Activated T-helper 1 cell treated with anti-CD3 and anti-CD28 coated beads, Interleukin-12 subunit alpha, Interleukin-12 subunit beta, Interleukin-2, Interleukin-4 antibody, amounts not matched to agents 30 ng/mL and 10 ng/mL and 1 ng/mL, durations not matched to agents 14 hours and 24 hours and 36 hours (primary cell): ENCODE measurements around the gene EMC9. TPM values are rescaled to one million over a fixed set of nuclear protein-coding genes. Genes with fewer than 3 reads are reported as not detected.

ENCODE experiments used
- DNase-seq: peaks from one replicate; pipeline ENCODE4 v3.0.0; 2021; ENCODE audit warnings: low spot score
- H3K27ac Mint-ChIP-seq: one replicate; pipeline ENCODE4 v1.8.0; 2021; ENCODE audit warnings: mild to moderate bottlenecking, mixed read lengths
- H3K27me3 Mint-ChIP-seq: one replicate; pipeline ENCODE4 v1.8.0; 2022; ENCODE audit warnings: mild to moderate bottlenecking, moderate library complexity, mixed read lengths; ENCODE audit not compliant: insufficient read depth
- H3K36me3 Mint-ChIP-seq: one replicate; pipeline ENCODE4 v1.8.0; 2021; ENCODE audit warnings: low read depth, mixed read lengths
- H3K4me1 Mint-ChIP-seq: one replicate; pipeline ENCODE4 v1.8.0; 2021; ENCODE audit warnings: low read depth, mixed read lengths
- H3K4me3 Mint-ChIP-seq: one replicate; pipeline ENCODE4 v1.8.0; 2021; ENCODE audit warnings: mild to moderate bottlenecking, moderate library complexity, mixed read lengths
- H3K9me3 Mint-ChIP-seq: one replicate; pipeline ENCODE4 v1.8.0; 2021; ENCODE audit warnings: mixed read lengths
- intact Hi-C: fragments of 100-400 bp; cut with micrococcal nuclease; formaldehyde crosslinking; loops from one replicate; pipeline ENCODE4 v1.15.1; 2024
- total RNA-seq: library from RNA; stranded (reverse); gene quantifications from 2 replicates; pipeline ENCODE4 v1.2.3, GENCODE V29; 2022

EMC9 gene
- total RNA-seq, 1 donor from 2014 or later, result 22.9 TPM

GRCh38 chr14:24150567-24150966 is 9.2 kb upstream of the EMC9 start:
- Mint-ChIP-seq H3K4me1 (peaks cover 33% of the 10 kb centered on the region), H3K36me3 (peaks cover 48% of the 10 kb centered on the region), H3K27ac (peak overlapping the region; percentile 18), H3K27me3 (no peaks in the 10 kb centered on the region), H3K9me3 (no peaks in the 10 kb centered on the region), H3K4me3 (peak overlapping the region; percentile 50)
- intact Hi-C loops, result no loop called here
- no peak for DNase-seq

GRCh38 chr14:24150061-24150460 is 8.7 kb upstream of the EMC9 start:
- H3K4me3 Mint-ChIP-seq, result no peak overlapping the region
- H3K27me3 Mint-ChIP-seq, result no peaks in the 10 kb centered on the region
- no peak for DNase-seq
- no peaks in the 10 kb centered on the region for H3K9me3 Mint-ChIP-seq
- H3K27ac Mint-ChIP-seq, result peak overlapping the region; percentile 18
- peaks cover 38% of the 10 kb centered on the region for H3K4me1 Mint-ChIP-seq
- H3K36me3 Mint-ChIP-seq, result peaks cover 51% of the 10 kb centered on the region
- intact Hi-C loops, result no loop called here

GRCh38 chr14:24149302-24149969 is 8.0 kb upstream of the EMC9 start:
- Mint-ChIP-seq H3K27ac (no peak overlapping the region), H3K9me3 (no peaks in the 10 kb centered on the region), H3K4me1 (peaks cover 44% of the 10 kb centered on the region), H3K4me3 (peak overlapping the region; percentile 94), H3K27me3 (no peaks in the 10 kb centered on the region), H3K36me3 (peaks cover 51% of the 10 kb centered on the region)
- DNase-seq, result no peak
- intact Hi-C loops, result loop anchor here (5.0 to 10.0 kb wide), 2 partner anchors 682 to 825 kb away; partner anchors contain the start of genes NGDN and PABPN1

GRCh38 chr14:24147761-24148428 is 6.5 kb upstream of the EMC9 start:
- DNase-seq, result no peak
- H3K4me1 Mint-ChIP-seq, result peaks cover 58% of the 10 kb centered on the region
- no peaks in the 10 kb centered on the region for H3K27me3 Mint-ChIP-seq
- no peaks in the 10 kb centered on the region for H3K9me3 Mint-ChIP-seq
- peak overlapping the region; percentile 65 for H3K27ac Mint-ChIP-seq
- H3K36me3 Mint-ChIP-seq, result peaks cover 64% of the 10 kb centered on the region
- intact Hi-C loops, result loop anchor here (1.0 to 10.0 kb wide), 12 partner anchors 13 to 823 kb away; partner anchors contain the start of genes CARMIL3, CHMP4A, DCAF11 and GMPR2
- peak overlapping the region; percentile 94 for H3K4me3 Mint-ChIP-seq

- Mint-ChIP-seq H3K4me3 (peak within 1 kb of the TSS; percentile 94), H3K9me3 (no peaks in the 10 kb centered on the region), H3K27me3 (no peaks in the 10 kb centered on the region), H3K36me3 (peaks cover 64% of the 10 kb centered on the region), H3K4me1 (peaks cover 62% of the 10 kb centered on the region), H3K27ac (peak within 1 kb of the TSS; percentile 98)
- intact Hi-C loops, result loop anchor here (1.0 to 10.0 kb wide), 14 partner anchors 11 to 822 kb away; partner anchors contain the start of genes CARMIL3, CHMP4A, DCAF11 and GMPR2
- peak; percentile 97 for DNase-seq
Observed at GRCh38 chr14:24146978-24147760, 5.8 kb upstream of the EMC9 start, which contains the start of gene RNF31. RNF31 (plus strand) TSS chr14:24147498; CDS start chr14:24147699, 201 bp downstream.

GRCh38 chr14:24146453-24146977 is 5.1 kb upstream of the EMC9 start, which contains the start of gene PSME2:
PSME2 (minus strand) TSS chr14:24146610; CDS start chr14:24146581, 29 bp downstream.
- H3K4me1 Mint-ChIP-seq, result peaks cover 68% of the 10 kb centered on the region
- peaks cover 59% of the 10 kb centered on the region for H3K36me3 Mint-ChIP-seq

GRCh38 chr14:24145690-24146452 is 4.5 kb upstream of the EMC9 start:
- Mint-ChIP-seq H3K27me3 (no peaks in the 10 kb centered on the region), H3K4me1 (peaks cover 68% of the 10 kb centered on the region), H3K4me3 (peak overlapping the region; percentile 94), H3K9me3 (no peaks in the 10 kb centered on the region), H3K27ac (peak overlapping the region; percentile 98), H3K36me3 (peaks cover 52% of the 10 kb centered on the region)
- no peak for DNase-seq
- intact Hi-C loops, result loop anchor here (1.0 to 10.0 kb wide), 6 partner anchors 10 to 821 kb away; partner anchors contain the start of genes CARMIL3, NGDN, PABPN1 and PCK2

More at GRCh38 chr14:24146453-24146977, 5.1 kb upstream of the EMC9 start, which contains the start of gene PSME2:
- peak; percentile 90 for DNase-seq
- peak within 1 kb of the TSS; percentile 98 for H3K27ac Mint-ChIP-seq
- H3K9me3 Mint-ChIP-seq, result no peaks in the 10 kb centered on the region
- H3K27me3 Mint-ChIP-seq, result no peaks in the 10 kb centered on the region
- intact Hi-C loops, result loop anchor here (1.0 to 10.0 kb wide), 6 partner anchors 10 to 822 kb away; partner anchors contain the start of genes CARMIL3, NGDN, PABPN1 and PCK2
- peak within 1 kb of the TSS; percentile 94 for H3K4me3 Mint-ChIP-seq

- H3K4me3 Mint-ChIP-seq, result peak overlapping the region; percentile 94
- peak overlapping the region; percentile 98 for H3K27ac Mint-ChIP-seq
- no peaks in the 10 kb centered on the region for H3K27me3 Mint-ChIP-seq
- H3K9me3 Mint-ChIP-seq, result no peaks in the 10 kb centered on the region
- peaks cover 46% of the 10 kb centered on the region for H3K36me3 Mint-ChIP-seq
- intact Hi-C loops, result loop anchor here (5.0 to 10.0 kb wide), 2 partner anchors 678 to 820 kb away; partner anchors contain the start of genes NGDN and PABPN1
- DNase-seq, result no peak
- peaks cover 67% of the 10 kb centered on the region for H3K4me1 Mint-ChIP-seq
Observed at GRCh38 chr14:24145219-24145618, 3.8 kb upstream of the EMC9 start.

GRCh38 chr14:24144451-24144850 is 3.1 kb upstream of the EMC9 start:
- peak overlapping the region; percentile 94 for H3K4me3 Mint-ChIP-seq
- peaks cover 46% of the 10 kb centered on the region for H3K36me3 Mint-ChIP-seq
- H3K9me3 Mint-ChIP-seq, result no peaks in the 10 kb centered on the region
- H3K4me1 Mint-ChIP-seq, result peaks cover 67% of the 10 kb centered on the region
- no peak for DNase-seq
- intact Hi-C loops, result loop anchor here (10.0 kb wide), 1 partner anchor 820 kb away; the partner anchor contains the start of gene PABPN1
- H3K27me3 Mint-ChIP-seq, result no peaks in the 10 kb centered on the region
- H3K27ac Mint-ChIP-seq, result peak overlapping the region; percentile 49

- Mint-ChIP-seq H3K36me3 (peaks cover 50% of the 10 kb centered on the region), H3K27ac (peak overlapping the region; percentile 11), H3K27me3 (no peaks in the 10 kb centered on the region), H3K4me3 (peak overlapping the region; percentile 34), H3K4me1 (peaks cover 68% of the 10 kb centered on the region), H3K9me3 (no peaks in the 10 kb centered on the region)
- intact Hi-C loops, result loop anchor here (10.0 kb wide), 1 partner anchor 819 kb away; the partner anchor contains the start of gene PABPN1
- DNase-seq, result no peak
Observed at GRCh38 chr14:24143511-24143910, 2.1 kb upstream of the EMC9 start.

GRCh38 chr14:24139272-24139934 is 2.0 kb downstream of the EMC9 start:
- peaks cover 72% of the 10 kb centered on the region for H3K4me1 Mint-ChIP-seq
- peaks cover 44% of the 10 kb centered on the region for H3K36me3 Mint-ChIP-seq
- H3K9me3 Mint-ChIP-seq, result no peaks in the 10 kb centered on the region
- H3K27ac Mint-ChIP-seq, result peak overlapping the region; percentile 70
- DNase-seq, result no peak
- H3K27me3 Mint-ChIP-seq, result no peaks in the 10 kb centered on the region
- H3K4me3 Mint-ChIP-seq, result peak overlapping the region; percentile 98
- intact Hi-C loops, result no loop called here
